Measurements from ENCODE around the gene SPATS2. TPM values are rescaled to one million over a fixed set of nuclear protein-coding genes. Genes with fewer than 3 reads are reported as not detected.

SPATS2 gene
- polyA plus RNA-seq, 1 experiment = 100 TPM

- H3K9me3 ChIP-seq (ENCODE audit: control insufficient read depth, insufficient read depth, low read length) = no peaks in the 10 kb centered on the region; the same call in 1 of the 2 replicates
- DNase-seq (ENCODE audit: low read depth, low spot score) = no peak
- POLR2A ChIA-PET = no interaction called here
- TF ChIP-seq, protein P1, sequence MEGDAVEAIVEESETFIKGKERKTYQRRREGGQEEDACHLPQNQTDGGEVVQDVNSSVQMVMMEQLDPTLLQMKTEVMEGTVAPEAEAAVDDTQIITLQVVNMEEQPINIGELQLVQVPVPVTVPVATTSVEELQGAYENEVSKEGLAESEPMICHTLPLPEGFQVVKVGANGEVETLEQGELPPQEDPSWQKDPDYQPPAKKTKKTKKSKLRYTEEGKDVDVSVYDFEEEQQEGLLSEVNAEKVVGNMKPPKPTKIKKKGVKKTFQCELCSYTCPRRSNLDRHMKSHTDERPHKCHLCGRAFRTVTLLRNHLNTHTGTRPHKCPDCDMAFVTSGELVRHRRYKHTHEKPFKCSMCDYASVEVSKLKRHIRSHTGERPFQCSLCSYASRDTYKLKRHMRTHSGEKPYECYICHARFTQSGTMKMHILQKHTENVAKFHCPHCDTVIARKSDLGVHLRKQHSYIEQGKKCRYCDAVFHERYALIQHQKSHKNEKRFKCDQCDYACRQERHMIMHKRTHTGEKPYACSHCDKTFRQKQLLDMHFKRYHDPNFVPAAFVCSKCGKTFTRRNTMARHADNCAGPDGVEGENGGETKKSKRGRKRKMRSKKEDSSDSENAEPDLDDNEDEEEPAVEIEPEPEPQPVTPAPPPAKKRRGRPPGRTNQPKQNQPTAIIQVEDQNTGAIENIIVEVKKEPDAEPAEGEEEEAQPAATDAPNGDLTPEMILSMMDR (IDR thresholded peaks at IDR 0.05; ENCODE audit: low read depth, low read length) = no peak
- H3K27me3 ChIP-seq (ENCODE audit: control insufficient read depth, insufficient read depth, low read length) = no peaks in the 10 kb centered on the region
- CTCF ChIA-PET = interaction anchor here (1.7 to 2.5 kb wide), 2 partner anchors 21 to 200 kb away, joined by 5 to 10 read pairs; no protein-coding TSS in a partner anchor
- H3K4me3 ChIP-seq (ENCODE audit: low read depth, low read length) = no peak overlapping the region
- H3K27ac ChIP-seq (ENCODE audit: low read depth, low read length) = no peak overlapping the region
Observed at GRCh38 chr12:49559011-49559675, 191.9 kb downstream of the SPATS2 start.

GRCh38 chr12:49560695-49561094, 193.4 kb downstream of the SPATS2 start:
- Histone ChIP-seq H3K4me3 (ENCODE audit: low read depth, low read length) (no peak overlapping the region), H3K27ac (ENCODE audit: low read depth, low read length) (no peak overlapping the region), H3K27me3 (ENCODE audit: control insufficient read depth, insufficient read depth, low read length) (no peaks in the 10 kb centered on the region), H3K9me3 (ENCODE audit: control insufficient read depth, insufficient read depth, low read length) (no peaks in the 10 kb centered on the region; the same call in 1 of the 2 replicates)
- DNase-seq (ENCODE audit: low read depth, low spot score) = no peak
- POLR2A ChIA-PET = no interaction called here
- TF ChIP-seq, protein P1 (IDR thresholded peaks at IDR 0.05; ENCODE audit: low read depth, low read length) = no peak
- CTCF ChIA-PET = interaction anchor here (0.6 to 1.7 kb wide), 2 partner anchors 20 to 408 kb away, joined by 3 to 5 read pairs; no protein-coding TSS in a partner anchor

- Histone ChIP-seq H3K9me3 (ENCODE audit: control insufficient read depth, insufficient read depth, low read length) (no peaks in the 10 kb centered on the region; the same call in 1 of the 2 replicates), H3K27ac (ENCODE audit: low read depth, low read length) (no peak overlapping the region), H3K27me3 (ENCODE audit: control insufficient read depth, insufficient read depth, low read length) (no peaks in the 10 kb centered on the region), H3K4me3 (ENCODE audit: low read depth, low read length) (no peak overlapping the region)
- no peak for DNase-seq (ENCODE audit: low read depth, low spot score)
- CTCF ChIA-PET = interaction anchor here (1.2 kb wide), 1 partner anchor 204 kb away, joined by 4 read pairs; no protein-coding TSS in a partner anchor
- POLR2A ChIA-PET = no interaction called here
- TF ChIP-seq, protein P1 (IDR thresholded peaks at IDR 0.05; ENCODE audit: low read depth, low read length) = no peak
Observed at GRCh38 chr12:49562233-49562632, 195.0 kb downstream of the SPATS2 start.

GRCh38 chr12:49562831-49563230, 195.6 kb downstream of the SPATS2 start:
- Histone ChIP-seq H3K4me3 (ENCODE audit: low read depth, low read length) (no peak overlapping the region), H3K27ac (ENCODE audit: low read depth, low read length) (no peak overlapping the region), H3K27me3 (ENCODE audit: control insufficient read depth, insufficient read depth, low read length) (no peaks in the 10 kb centered on the region), H3K9me3 (ENCODE audit: control insufficient read depth, insufficient read depth, low read length) (no peaks in the 10 kb centered on the region; the same call in 1 of the 2 replicates)
- POLR2A ChIA-PET = no interaction called here
- TF ChIP-seq, protein P1 (IDR thresholded peaks at IDR 0.05; ENCODE audit: low read depth, low read length) = no peak
- no peak for DNase-seq (ENCODE audit: low read depth, low spot score)
- CTCF ChIA-PET = no interaction called here

DNA sequence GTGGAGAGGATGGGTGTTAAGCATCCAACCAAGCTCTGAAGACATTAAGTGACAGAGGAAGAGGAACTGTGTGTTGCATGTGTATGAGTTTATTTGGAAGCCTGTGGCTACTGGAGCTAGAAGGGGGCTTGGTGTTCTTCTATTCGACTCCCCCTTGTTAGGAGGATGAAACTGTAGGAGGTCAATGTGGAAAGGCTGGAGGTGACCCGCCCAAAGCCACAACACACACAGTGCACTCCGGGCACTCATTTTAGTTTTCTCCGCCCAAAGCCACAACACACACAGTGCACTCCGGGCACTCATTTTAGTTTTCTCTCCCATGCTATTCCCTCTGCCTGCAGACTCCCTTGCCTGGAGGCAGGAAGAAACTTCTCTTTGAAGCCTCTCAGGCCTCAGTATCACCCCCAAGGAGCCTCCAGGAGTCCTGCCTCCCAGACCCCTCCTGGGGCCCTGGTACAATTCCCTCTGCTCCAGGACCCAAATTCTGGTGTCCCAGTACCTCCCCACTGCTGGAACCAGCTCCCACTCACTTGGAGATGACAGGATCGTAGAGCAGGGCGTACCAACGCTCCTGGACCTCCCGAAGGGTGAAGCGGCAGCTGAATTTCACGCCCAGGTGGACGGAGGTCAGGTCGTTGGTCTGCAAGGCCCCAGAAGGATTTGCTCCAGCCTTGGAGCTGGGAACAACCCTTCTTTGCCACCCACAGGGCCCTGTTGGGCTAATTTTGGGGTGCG, 196.9 kb downstream of the SPATS2 start:
- POLR2A ChIA-PET = no interaction called here
- H3K9me3 ChIP-seq (ENCODE audit: control insufficient read depth, insufficient read depth, low read length) = no peaks in the 10 kb centered on the region; the same call in 1 of the 2 replicates
- no peak for DNase-seq (ENCODE audit: low read depth, low spot score)
- CTCF ChIA-PET = interaction anchor here (1.0 to 1.3 kb wide), 2 partner anchors 10 to 16 kb away, joined by 3 to 4 read pairs; no protein-coding TSS in a partner anchor
- no peak overlapping the region for H3K4me3 ChIP-seq (ENCODE audit: low read depth, low read length)
- TF ChIP-seq, protein P1 (IDR thresholded peaks at IDR 0.05; ENCODE audit: low read depth, low read length) = no peak
- H3K27ac ChIP-seq (ENCODE audit: low read depth, low read length) = no peak overlapping the region
- H3K27me3 ChIP-seq (ENCODE audit: control insufficient read depth, insufficient read depth, low read length) = no peaks in the 10 kb centered on the region
